Epidermal melanocyte (primary cell): ENCODE measurements around the gene NCOA5.
A peak's percentile ranks its signal among the peaks of the same experiment; 100 is the strongest.
"Not testable (repeated sequence)": the region's sequence is repeated elsewhere in the genome, so short reads cannot be mapped to it uniquely, and the experiment has no call there.

Source experiments
- DNase-seq: peaks from one replicate; pipeline ENCODE4 v3.0.0; 2011; ENCODE audit warnings: low spot score; ENCODE audit not compliant: insufficient read length

The NCOA5 gene

DNA sequence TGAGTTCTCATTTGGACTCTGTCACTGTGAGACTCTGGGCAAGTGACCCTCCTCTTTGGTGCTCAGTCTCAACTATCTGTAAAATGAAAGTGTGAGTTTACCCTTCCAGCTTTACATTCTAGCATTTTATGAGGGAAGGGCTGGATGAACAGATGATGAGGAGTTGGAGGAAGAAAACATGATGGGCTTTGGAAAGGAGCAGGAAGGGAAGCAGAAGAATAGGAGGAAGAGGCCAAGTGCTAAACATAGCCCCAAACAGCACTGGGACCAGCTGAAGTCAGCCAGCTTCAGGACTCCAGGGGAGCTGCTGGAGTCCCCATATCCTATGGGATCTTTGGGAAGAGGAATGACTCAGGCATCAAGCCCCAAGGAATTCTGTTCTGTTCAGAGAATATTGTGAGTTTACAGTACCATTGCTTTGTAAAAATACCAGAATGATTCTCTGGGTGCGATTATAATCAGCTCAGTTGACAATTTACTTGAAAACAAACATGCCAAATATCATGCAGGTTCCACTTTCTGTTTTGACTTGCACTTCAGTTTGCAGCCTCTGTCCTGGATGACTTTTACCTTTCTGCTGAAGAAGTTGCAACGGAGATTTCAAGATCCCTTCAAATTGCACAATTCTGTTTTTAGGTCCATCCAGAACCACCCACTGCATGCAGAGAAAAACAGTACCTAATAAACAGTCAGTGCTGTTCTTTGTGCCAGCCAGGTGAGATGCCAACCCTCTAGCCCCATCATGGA is 31.6 kb upstream of the NCOA5 start:
- no peak for DNase-seq

GRCh38 chr20:46120136-46120535 is 30.4 kb upstream of the NCOA5 start:
- no peak for DNase-seq

DNA sequence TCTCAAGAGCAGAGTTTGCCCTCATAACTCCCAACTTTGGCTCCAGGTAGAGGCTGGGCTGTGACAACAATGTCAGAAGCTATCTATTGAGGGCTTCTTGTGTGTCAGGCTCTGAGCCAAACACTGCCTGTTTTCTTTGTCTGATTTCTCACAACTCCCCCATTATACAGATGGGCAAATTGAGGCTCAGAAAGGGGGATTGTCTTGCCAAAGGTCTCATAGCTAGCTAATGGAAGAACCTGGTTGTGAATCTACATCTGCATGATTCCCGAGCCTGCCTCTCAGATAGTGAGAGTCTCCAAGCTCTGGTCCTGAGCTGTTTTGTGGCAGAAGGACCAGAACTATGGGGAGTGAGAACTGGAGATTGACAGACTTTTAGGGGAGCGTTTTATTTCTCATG is 29.8 kb upstream of the NCOA5 start:
- DNase-seq: no peak

- DNase-seq: no peak
Observed at GRCh38 chr20:46119028-46119546, 29.3 kb upstream of the NCOA5 start.

GRCh38 chr20:46118481-46119020 is 28.8 kb upstream of the NCOA5 start:
- DNase-seq: no peak

DNA sequence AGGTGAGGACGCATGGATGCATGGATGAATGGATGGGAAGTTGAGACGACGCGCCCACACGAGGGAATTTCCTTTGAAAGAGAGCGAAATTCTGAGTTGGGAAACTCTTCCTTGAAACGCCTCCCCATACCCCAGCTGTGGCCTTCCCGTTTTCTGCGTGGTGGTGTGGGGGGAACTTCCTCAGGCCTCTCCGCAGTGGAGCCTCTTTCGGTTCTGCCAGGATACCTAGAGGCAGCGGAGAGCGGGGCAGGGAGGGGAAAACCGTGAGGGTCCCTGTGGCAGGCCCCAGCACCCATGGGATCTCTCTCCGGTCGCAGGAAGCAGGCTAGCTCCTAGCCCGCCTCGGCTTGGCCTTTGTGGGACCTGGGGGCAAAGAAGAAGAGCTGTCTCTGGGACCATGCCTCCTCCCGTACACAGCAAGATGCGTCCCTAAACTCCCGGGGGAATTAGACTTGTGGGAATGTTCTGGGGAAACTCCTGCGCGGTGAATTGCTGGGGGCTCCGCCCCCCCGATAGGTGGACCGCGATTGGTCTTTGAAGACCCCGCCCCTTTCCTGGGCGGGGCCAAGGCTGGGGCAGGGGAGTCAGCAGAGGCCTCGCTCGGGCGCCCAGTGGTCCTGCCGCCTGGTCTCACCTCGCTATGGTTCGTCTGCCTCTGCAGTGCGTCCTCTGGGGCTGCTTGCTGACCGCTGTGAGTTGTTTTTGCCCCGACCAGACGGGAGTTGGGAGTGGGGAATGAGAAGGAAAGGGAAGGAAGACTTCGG is 28.1 kb upstream of the NCOA5 start, which contains the start of gene CD40:
TSS of gene CD40 (plus strand) at position 611 of the 764 bp plus-strand sequence. CDS start at position 641, 30 bp downstream.
- peak; percentile 82 for DNase-seq

GRCh38 chr20:46114449-46114848 is 24.7 kb upstream of the NCOA5 start:
- no peak for DNase-seq

- DNase-seq: no peak
Observed at GRCh38 chr20:46113113-46113470, 23.3 kb upstream of the NCOA5 start.

GRCh38 chr20:46112430-46113112 is 22.8 kb upstream of the NCOA5 start:
- no peak for DNase-seq

DNA sequence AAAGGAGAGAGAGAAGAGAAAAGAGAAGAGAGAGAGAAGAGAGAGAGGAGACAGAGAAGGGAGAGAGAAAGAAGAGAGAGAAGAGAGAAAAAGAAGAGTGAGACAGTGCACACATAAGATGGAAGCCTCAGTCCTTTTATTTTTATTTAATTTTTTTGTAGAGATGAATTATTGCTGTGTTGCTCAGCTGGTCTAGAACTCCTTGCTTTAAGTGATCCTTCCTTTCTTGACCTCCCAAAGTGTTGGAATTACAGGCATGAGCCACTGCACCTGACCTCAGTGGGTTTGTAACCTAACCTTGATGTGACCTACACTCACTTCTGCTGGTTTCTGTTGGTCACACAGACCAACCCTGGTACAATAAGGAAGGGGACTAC is 22.1 kb upstream of the NCOA5 start:
- DNase-seq: no peak

- no peak for DNase-seq
Observed at GRCh38 chr20:46111028-46111835, 21.5 kb upstream of the NCOA5 start.

DNA sequence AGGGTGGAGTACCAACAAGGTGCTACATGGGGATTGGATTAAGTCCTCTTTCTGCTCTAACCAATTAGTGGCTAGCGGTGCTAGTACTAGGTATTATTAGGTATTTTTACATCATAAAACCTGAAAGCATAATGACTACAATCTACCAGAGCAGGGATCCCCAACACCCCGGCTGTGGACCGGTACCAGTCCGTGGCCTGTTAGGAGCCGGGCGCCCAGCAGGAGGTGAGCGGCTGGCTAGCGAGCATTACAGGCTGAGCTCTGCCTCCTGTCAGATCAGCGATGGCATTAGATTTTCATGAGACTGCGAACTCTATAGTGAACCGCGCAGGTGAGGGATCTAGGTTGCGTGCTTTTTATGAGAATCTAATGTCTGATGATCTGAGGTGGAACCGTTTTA is 19.2 kb upstream of the NCOA5 start:
- no peak for DNase-seq

GRCh38 chr20:46108435-46108841 is 18.7 kb upstream of the NCOA5 start:
- DNase-seq: no peak

GRCh38 chr20:46107061-46107460 is 17.3 kb upstream of the NCOA5 start:
- DNase-seq: no peak

DNA sequence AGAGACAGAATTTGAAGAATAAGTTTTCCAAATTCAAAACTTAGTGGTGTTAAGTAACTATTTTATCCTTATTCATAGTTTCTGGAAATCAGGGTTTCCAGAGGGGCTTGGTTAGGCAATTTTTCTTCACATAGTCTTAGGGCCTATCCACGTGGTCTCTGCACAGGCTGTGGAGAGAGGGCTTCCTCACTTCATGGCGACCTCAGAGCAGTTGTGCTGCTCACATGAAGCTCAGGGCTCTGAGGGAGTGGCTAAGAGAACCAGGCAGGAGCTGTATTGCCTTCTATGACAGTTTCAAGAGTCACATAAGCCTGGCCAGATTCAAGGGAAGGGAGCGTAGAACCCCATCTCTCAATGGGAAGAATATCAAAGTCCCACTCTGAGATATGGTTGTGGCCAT is 14.5 kb upstream of the NCOA5 start:
- no peak for DNase-seq

GRCh38 chr20:46102940-46103339 is 13.2 kb upstream of the NCOA5 start:
- DNase-seq: no peak

- DNase-seq: no peak
Observed at GRCh38 chr20:46101957-46102356, 12.2 kb upstream of the NCOA5 start.

GRCh38 chr20:46100988-46101387 is 11.2 kb upstream of the NCOA5 start:
- no peak for DNase-seq

GRCh38 chr20:46100444-46100843 is 10.7 kb upstream of the NCOA5 start:
- DNase-seq: not testable (repeated sequence)

DNA sequence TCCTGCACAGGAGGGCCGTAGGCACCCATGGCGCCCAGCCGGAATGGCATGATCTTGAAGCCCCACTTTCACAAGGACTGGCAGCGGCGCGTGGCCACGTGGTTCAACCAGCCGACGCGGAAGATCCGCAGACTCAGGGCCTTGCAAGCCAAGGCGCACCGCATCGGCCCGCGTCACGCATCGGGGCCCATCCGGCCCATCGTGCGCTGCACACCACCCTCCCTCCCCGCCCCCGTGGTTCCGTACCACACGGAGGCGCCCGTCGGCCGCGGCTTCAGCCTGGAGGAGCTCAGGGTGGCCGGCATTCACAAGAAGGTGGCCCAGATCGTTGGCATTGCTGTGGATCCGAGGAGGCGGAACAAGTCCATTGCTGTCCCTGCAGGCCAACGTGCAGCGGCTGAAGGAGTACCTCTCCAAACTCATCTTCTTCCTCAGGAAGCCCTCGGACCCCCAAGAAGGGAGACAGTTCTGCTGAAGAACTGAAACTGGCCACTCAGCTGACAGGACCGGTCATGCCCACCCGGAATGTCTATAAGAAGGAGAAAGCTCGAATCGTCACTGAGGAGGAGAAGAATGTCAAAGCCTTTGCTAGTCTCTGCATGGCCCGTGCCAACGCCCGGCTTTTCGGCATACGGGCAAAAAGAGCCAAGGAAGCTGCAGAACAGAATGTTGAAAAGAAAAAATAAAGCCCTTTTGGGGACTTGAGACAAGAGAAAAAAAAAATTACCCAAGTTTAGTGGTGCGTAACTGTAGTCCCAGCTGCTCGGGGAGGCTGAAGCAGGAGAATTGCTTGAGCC is 9.9 kb upstream of the NCOA5 start:
- no peak for DNase-seq
